ENCODE data around the gene AUTS2.

Gene AUTS2

GRCh38 chr7:70017357-70017756 is 419.1 kb downstream of the AUTS2 start:
- in situ Hi-C loops (cut with HindIII; ENCODE audit: low sequenced_read_pairs): no loop called here
- TF ChIP-seq CTCF (IDR thresholded peaks at IDR 0.05; ENCODE audit: low read depth, low read length, missing control alignments): no peak
- no peak for DNase-seq (ENCODE audit: low read depth)
- H3K4me3 ChIP-seq (ENCODE audit: low read depth, low read length): no peak overlapping the region

GRCh38 chr7:70018700-70019099 is 420.4 kb downstream of the AUTS2 start:
- in situ Hi-C loops (cut with HindIII; ENCODE audit: low sequenced_read_pairs): no loop called here
- no peak for TF ChIP-seq CTCF (IDR thresholded peaks at IDR 0.05; ENCODE audit: low read depth, low read length, missing control alignments)
- no peak for DNase-seq (ENCODE audit: low read depth)
- H3K4me3 ChIP-seq (ENCODE audit: low read depth, low read length): no peak overlapping the region

GRCh38 chr7:70027867-70028266 is 429.6 kb downstream of the AUTS2 start:
- in situ Hi-C loops (cut with HindIII; ENCODE audit: low sequenced_read_pairs): no loop called here
- no peak for DNase-seq (ENCODE audit: low read depth)
- no peak overlapping the region for H3K4me3 ChIP-seq (ENCODE audit: low read depth, low read length)
- TF ChIP-seq CTCF (IDR thresholded peaks at IDR 0.05; ENCODE audit: low read depth, low read length, missing control alignments): no peak

- in situ Hi-C loops (cut with HindIII; ENCODE audit: low sequenced_read_pairs): no loop called here
- no peak for TF ChIP-seq CTCF (IDR thresholded peaks at IDR 0.05; ENCODE audit: low read depth, low read length, missing control alignments)
- no peak for DNase-seq (ENCODE audit: low read depth)
- no peak overlapping the region for H3K4me3 ChIP-seq (ENCODE audit: low read depth, low read length)
Measured at GRCh38 chr7:70028620-70029019, 430.3 kb downstream of the AUTS2 start.

GRCh38 chr7:70029993-70030392 is 431.7 kb downstream of the AUTS2 start:
- H3K4me3 ChIP-seq (ENCODE audit: low read depth, low read length): no peak overlapping the region
- in situ Hi-C loops (cut with HindIII; ENCODE audit: low sequenced_read_pairs): no loop called here
- TF ChIP-seq CTCF (IDR thresholded peaks at IDR 0.05; ENCODE audit: low read depth, low read length, missing control alignments): no peak
- no peak for DNase-seq (ENCODE audit: low read depth)

- in situ Hi-C loops (cut with HindIII; ENCODE audit: low sequenced_read_pairs): no loop called here
- no peak overlapping the region for H3K4me3 ChIP-seq (ENCODE audit: low read depth, low read length)
- DNase-seq (ENCODE audit: low read depth): no peak
- TF ChIP-seq CTCF (IDR thresholded peaks at IDR 0.05; ENCODE audit: low read depth, low read length, missing control alignments): no peak
Measured at GRCh38 chr7:70030745-70031144, 432.5 kb downstream of the AUTS2 start.

- DNase-seq (ENCODE audit: low read depth): no peak
- TF ChIP-seq CTCF (IDR thresholded peaks at IDR 0.05; ENCODE audit: low read depth, low read length, missing control alignments): no peak
- no peak overlapping the region for H3K4me3 ChIP-seq (ENCODE audit: low read depth, low read length)
- in situ Hi-C loops (cut with HindIII; ENCODE audit: low sequenced_read_pairs): no loop called here
Measured at GRCh38 chr7:70031245-70031644, 433.0 kb downstream of the AUTS2 start.
